ENCODE data around the gene CLECL1. TPM values are rescaled to one million over a fixed set of nuclear protein-coding genes. Genes with fewer than 3 reads are reported as not detected.

Gene CLECL1
- total and polyA plus RNA-seq, 2 of the 8 experiments (the other 6 are each of a cell fraction or from before 2014, with no cell fraction given): not detected

DNA sequence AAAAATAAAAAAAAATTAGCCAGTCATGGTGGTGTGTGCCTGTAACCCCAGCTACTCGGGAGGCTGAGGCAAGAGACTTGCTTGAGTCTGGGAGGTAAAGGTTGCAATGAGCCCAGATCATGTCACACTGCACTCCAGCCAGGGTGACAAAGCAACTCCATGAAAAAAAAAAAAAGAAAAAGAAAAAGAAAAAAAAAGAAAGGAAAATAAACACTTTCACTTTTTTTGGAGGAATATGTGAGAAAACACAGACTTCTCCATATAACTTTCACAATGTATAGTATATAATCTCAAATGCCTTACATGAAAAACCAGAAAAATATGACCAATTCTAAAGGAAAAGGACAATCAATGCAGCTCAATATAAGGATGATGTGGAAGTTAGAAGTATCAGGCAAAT lies 8.9 kb downstream of the CLECL1 start:
- Histone ChIP-seq H3K79me2 (ENCODE audit: control insufficient read depth in 1 of 2, insufficient read depth in 2 of 2, low read length in 2 of 2) (no peaks in the 10 kb centered on the region), H3K18ac (ENCODE audit: extremely low read depth, low read length) (no peak overlapping the region), H2BK5ac (ENCODE audit: low read depth, low read length) (no peak overlapping the region), H3K9me3 (ENCODE audit: insufficient read depth in 2 of 2, low read depth in 1 of 2, low read length in 1 of 2) (no peaks in the 10 kb centered on the region), H2BK15ac (ENCODE audit: low read length) (no peak overlapping the region), H3K23me2 (ENCODE audit: low read depth, low read length) (no peaks in the 10 kb centered on the region), H3K9ac (replicated peaks in 1 of 4; ENCODE audit: extremely low read depth in 1 of 4, low read depth in 3 of 4, low read length in 3 of 4) (no peak overlapping the region), H3K14ac (ENCODE audit: insufficient read length) (no peak overlapping the region), H3K27me3 (replicated peaks in 1 of 4; ENCODE audit: control insufficient read depth in 3 of 4, extremely low read depth in 1 of 4, insufficient read depth in 3 of 4, low read length in 3 of 4) (no peaks in the 10 kb centered on the region), H4K20me1 (replicated peaks in 1 of 2; ENCODE audit: control insufficient read depth in 1 of 2, insufficient read depth in 2 of 2, low read length in 2 of 2) (no peaks in the 10 kb centered on the region), H3K4me1 (replicated peaks in 1 of 4; ENCODE audit: control insufficient read depth in 3 of 4, insufficient read depth in 4 of 4, low read length in 3 of 4) (no peaks in the 10 kb centered on the region), H4K5ac (ENCODE audit: insufficient read length, low read depth, low read length) (no peak overlapping the region), H2BK12ac (ENCODE audit: low read depth, low read length) (no peak overlapping the region), H4K8ac (ENCODE audit: extremely low read depth, insufficient read depth, low read length) (no peak overlapping the region), H3K4me2 (ENCODE audit: insufficient read depth in 1 of 2, low read depth in 2 of 2, low read length in 2 of 2) (no peak overlapping the region), H3K4ac (replicated peaks; ENCODE audit: insufficient read length, low read depth, low read length) (no peak overlapping the region), H2AFZ (ENCODE audit: low read length) (no peak overlapping the region), H3K79me1 (ENCODE audit: low read depth, low read length) (no peaks in the 10 kb centered on the region), H2BK120ac (replicated peaks; ENCODE audit: low read depth, low read length) (no peak overlapping the region), H4K91ac (replicated peaks; ENCODE audit: insufficient read length, low read length) (no peak overlapping the region), H3K23ac (ENCODE audit: insufficient read length) (no peak overlapping the region), H3K27ac (ENCODE audit: low read depth, low read length) (no peak overlapping the region), H3K36me3 (ENCODE audit: control insufficient read depth in 2 of 4, insufficient read depth in 4 of 4, low read length in 3 of 4) (no peaks in the 10 kb centered on the region), H2BK20ac (ENCODE audit: low read length) (no peak overlapping the region), H3K4me3 (ENCODE audit: extremely low read depth in 1 of 4, insufficient read depth in 2 of 4, low read depth in 3 of 4, low read length in 4 of 4) (no peak overlapping the region), H3K56ac (replicated peaks; ENCODE audit: insufficient read length, low read depth, low read length) (no peak overlapping the region), H2AK5ac (ENCODE audit: low read depth, low read length) (no peak overlapping the region)
- ChIA-PET POLR2A (ENCODE audit: partially characterized antibody) (interaction anchor here (0.6 kb wide), 1 partner anchor 102 kb away, joined by 3 read pairs; no protein-coding TSS in a partner anchor), CTCF (ENCODE audit: partially characterized antibody) (interaction anchor here (0.7 to 3.6 kb wide), 2 partner anchors 16 to 26 kb away, joined by 3 to 16 read pairs; no protein-coding TSS in a partner anchor)
- FAIRE-seq: no peak
- no peak for TF ChIP-seq SP1 (IDR thresholded peaks at IDR 0.05; ENCODE audit: low read depth, low read length)
- TF ChIP-seq NRF1 (IDR thresholded peaks at IDR 0.05; ENCODE audit: low read depth, low read length): no peak
- no peak for DNase-seq (ENCODE audit: low read depth in 1 of 2, low spot score in 2 of 2)
- WGBS, 2 experiments (ENCODE audit: extremely low coverage in 1 of 2, insufficient coverage in 1 of 2, insufficient read length in 1 of 2, insufficient replicate concordance in 2 of 2, low coverage in 1 of 2, low lambda C conversion rate in 2 of 2, missing lambda C conversion rate in 1 of 2): 71% methylated on average over 1 of the region's 1 CpG; no CpG with 5 or more reads in 1 of the 2 experiments
